Astrocyte (in vitro differentiated cells and primary cell): Measurements from ENCODE around the gene EVC. TPM values are rescaled to one million over a fixed set of nuclear protein-coding genes. Genes with fewer than 3 reads are reported as not detected.
"Not testable (repeated sequence)": the region's sequence is repeated elsewhere in the genome, so short reads cannot be mapped to it uniquely, and the experiment has no call there.

ENCODE experiments used
- DNase-seq: peaks from one replicate; pipeline ENCODE4 v3.0.0-alpha.2; 2010; ENCODE audit warnings: low read depth
- FAIRE-seq: peaks from 2 replicates; lab custom pipeline; 2011; peaks lifted over from hg19 to GRCh38; lab: Jason Lieb, UNC
- H2AFZ ChIP-seq: 2 replicates; pipeline ENCODE4 v1.6.0; 2012; ENCODE audit warnings: low read depth, low read length, inconsistent platforms
- H3K27ac ChIP-seq: 2 replicates; pipeline ENCODE4 v1.5.1; 2011; ENCODE audit warnings: low read depth, low read length, inconsistent platforms
- H3K27me3 ChIP-seq: 2 replicates; pipeline ENCODE4 v1.6.0; 2011; ENCODE audit warnings: low read length, inconsistent platforms; ENCODE audit not compliant: insufficient read depth
- H3K36me3 ChIP-seq: 2 replicates; pipeline ENCODE4 v1.5.1; 2011; ENCODE audit warnings: low read length, inconsistent platforms; ENCODE audit not compliant: insufficient read depth
- H3K4me1 ChIP-seq: 2 replicates; pipeline ENCODE4 v1.5.1; 2011; ENCODE audit warnings: low read length, inconsistent platforms; ENCODE audit not compliant: insufficient read depth
- H3K4me2 ChIP-seq: 2 replicates; pipeline ENCODE4 v1.6.0; 2012; ENCODE audit warnings: low read length, inconsistent platforms
- H3K4me3 ChIP-seq: 2 replicates; pipeline ENCODE4 v1.5.1; 2011; ENCODE audit warnings: low read depth, mild to moderate bottlenecking, low read length, inconsistent platforms; ENCODE audit not compliant: insufficient read depth
- H3K79me2 ChIP-seq: 2 replicates; pipeline ENCODE4 v1.6.0; 2012; ENCODE audit warnings: mild to moderate bottlenecking, low read length, inconsistent platforms; ENCODE audit not compliant: insufficient read depth
- H3K9ac ChIP-seq: 2 replicates; pipeline ENCODE4 v1.6.0; 2012; ENCODE audit warnings: mild to moderate bottlenecking, low read length, inconsistent platforms
- H3K9me3 ChIP-seq: 2 replicates; pipeline ENCODE4 v1.5.1; 2012; ENCODE audit warnings: low read depth, mild to moderate bottlenecking, low read length, inconsistent platforms; ENCODE audit not compliant: insufficient read depth
- H4K20me1 ChIP-seq: 2 replicates; pipeline ENCODE4 v1.6.0; 2012; ENCODE audit warnings: low read length, inconsistent platforms; ENCODE audit not compliant: insufficient read depth
- H3K27ac Mint-ChIP-seq: one replicate; pipeline ENCODE4 v1.8.0; 2021; ENCODE audit warnings: mild to moderate bottlenecking, mixed read lengths; ENCODE audit not compliant: unreplicated experiment
- H3K27me3 Mint-ChIP-seq: one replicate; pipeline ENCODE4 v1.8.0; 2021; ENCODE audit warnings: low read depth, mixed read lengths; ENCODE audit not compliant: unreplicated experiment
- H3K36me3 Mint-ChIP-seq: one replicate; pipeline ENCODE4 v1.8.0; 2021; ENCODE audit warnings: low read depth, mixed read lengths; ENCODE audit not compliant: unreplicated experiment
- H3K4me1 Mint-ChIP-seq: one replicate; pipeline ENCODE4 v1.8.0; 2021; ENCODE audit warnings: low read depth, mixed read lengths; ENCODE audit not compliant: unreplicated experiment
- H3K4me3 Mint-ChIP-seq: one replicate; pipeline ENCODE4 v1.8.0; 2021; ENCODE audit warnings: mild to moderate bottlenecking, moderate library complexity, mixed read lengths; ENCODE audit not compliant: unreplicated experiment
- H3K9me3 Mint-ChIP-seq: one replicate; pipeline ENCODE4 v1.8.0; 2021; ENCODE audit warnings: mild to moderate bottlenecking, mixed read lengths; ENCODE audit not compliant: unreplicated experiment
- EZH2 ChIP-seq: IDR thresholded peaks from 2 replicates; pipeline ENCODE4 v1.6.1; 2012; ENCODE audit warnings: mild to moderate bottlenecking, low read length, inconsistent platforms; ENCODE audit not compliant: insufficient read depth
- total RNA-seq: library from RNA; stranded (reverse); gene quantifications from 2 replicates; pipeline ENCODE4 v1.2.1, GENCODE V29; 2021
- TF ChIP-seq, protein P1 (sequence below): IDR thresholded peaks from 2 replicates; pipeline ENCODE4 v1.5.1; 2011; ENCODE audit warnings: low read depth, mild to moderate bottlenecking, inconsistent platforms, low read length, moderate library complexity; ENCODE audit not compliant: insufficient read depth

Gene EVC
- total RNA-seq, 1 donor from 2014 or later = 23.9 TPM

GRCh38 chr4:5809216-5809776, 98.3 kb downstream of the EVC start:
- peaks cover 56% of the 10 kb centered on the region for H3K36me3 ChIP-seq
- peaks cover 7% of the 10 kb centered on the region for H3K79me2 ChIP-seq
- H4K20me1 ChIP-seq = peaks cover 58% of the 10 kb centered on the region
- TF ChIP-seq EZH2 = no peak
- TF ChIP-seq, protein P1, sequence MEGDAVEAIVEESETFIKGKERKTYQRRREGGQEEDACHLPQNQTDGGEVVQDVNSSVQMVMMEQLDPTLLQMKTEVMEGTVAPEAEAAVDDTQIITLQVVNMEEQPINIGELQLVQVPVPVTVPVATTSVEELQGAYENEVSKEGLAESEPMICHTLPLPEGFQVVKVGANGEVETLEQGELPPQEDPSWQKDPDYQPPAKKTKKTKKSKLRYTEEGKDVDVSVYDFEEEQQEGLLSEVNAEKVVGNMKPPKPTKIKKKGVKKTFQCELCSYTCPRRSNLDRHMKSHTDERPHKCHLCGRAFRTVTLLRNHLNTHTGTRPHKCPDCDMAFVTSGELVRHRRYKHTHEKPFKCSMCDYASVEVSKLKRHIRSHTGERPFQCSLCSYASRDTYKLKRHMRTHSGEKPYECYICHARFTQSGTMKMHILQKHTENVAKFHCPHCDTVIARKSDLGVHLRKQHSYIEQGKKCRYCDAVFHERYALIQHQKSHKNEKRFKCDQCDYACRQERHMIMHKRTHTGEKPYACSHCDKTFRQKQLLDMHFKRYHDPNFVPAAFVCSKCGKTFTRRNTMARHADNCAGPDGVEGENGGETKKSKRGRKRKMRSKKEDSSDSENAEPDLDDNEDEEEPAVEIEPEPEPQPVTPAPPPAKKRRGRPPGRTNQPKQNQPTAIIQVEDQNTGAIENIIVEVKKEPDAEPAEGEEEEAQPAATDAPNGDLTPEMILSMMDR = no peak
- H3K4me2 ChIP-seq = no peak overlapping the region
- no peak for FAIRE-seq
- Mint-ChIP-seq H3K4me1 (no peaks in the 10 kb centered on the region), H3K4me3 (no peak overlapping the region), H3K9me3 (no peaks in the 10 kb centered on the region), H3K27me3 (no peaks in the 10 kb centered on the region), H3K36me3 (peaks cover 29% of the 10 kb centered on the region), H3K27ac (peak overlapping the region; percentile 75)
- H3K27me3 ChIP-seq = no peaks in the 10 kb centered on the region
- no peak overlapping the region for H3K27ac ChIP-seq
- H3K9ac ChIP-seq = no peak overlapping the region
- H3K4me3 ChIP-seq = no peak overlapping the region
- no peak overlapping the region for H2AFZ ChIP-seq
- H3K9me3 ChIP-seq = no peaks in the 10 kb centered on the region
- DNase-seq = peak; percentile 41
- H3K4me1 ChIP-seq = no peaks in the 10 kb centered on the region

DNA sequence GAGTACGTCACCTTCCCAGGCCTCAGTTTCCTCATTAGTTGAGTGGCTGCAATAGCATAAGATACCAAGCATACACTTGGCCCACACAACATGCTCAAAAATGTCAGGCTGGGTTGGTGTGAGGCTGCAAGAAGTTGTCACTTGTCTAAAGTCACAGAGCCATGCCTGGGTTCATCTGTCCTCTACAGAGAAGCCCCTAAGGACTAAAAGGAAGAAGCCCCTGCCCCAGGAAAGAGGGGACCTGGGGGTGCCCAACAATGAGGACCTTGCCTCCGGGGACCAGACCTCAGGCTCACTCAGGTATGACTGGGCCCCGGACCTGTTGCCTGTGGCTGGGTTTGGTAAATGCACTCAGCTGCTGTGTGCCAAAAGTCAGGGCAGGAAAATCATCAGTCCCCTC, 99.2 kb downstream of the EVC start:
- no peak overlapping the region for H3K9ac ChIP-seq
- H3K9me3 Mint-ChIP-seq = no peaks in the 10 kb centered on the region
- no peaks in the 10 kb centered on the region for H3K27me3 ChIP-seq
- no peaks in the 10 kb centered on the region for H3K4me1 Mint-ChIP-seq
- H3K27me3 Mint-ChIP-seq = no peaks in the 10 kb centered on the region
- no peak overlapping the region for H3K27ac Mint-ChIP-seq
- TF ChIP-seq, protein P1 = no peak
- TF ChIP-seq EZH2 = no peak
- H3K36me3 ChIP-seq = peaks cover 57% of the 10 kb centered on the region
- H3K4me1 ChIP-seq = no peaks in the 10 kb centered on the region
- peaks cover 64% of the 10 kb centered on the region for H4K20me1 ChIP-seq
- DNase-seq = no peak
- no peak overlapping the region for H2AFZ ChIP-seq
- H3K9me3 ChIP-seq = no peaks in the 10 kb centered on the region
- no peak for FAIRE-seq
- no peak overlapping the region for H3K4me3 ChIP-seq
- H3K36me3 Mint-ChIP-seq = peaks cover 29% of the 10 kb centered on the region
- no peak overlapping the region for H3K27ac ChIP-seq
- no peak overlapping the region for H3K4me3 Mint-ChIP-seq
- peaks cover 7% of the 10 kb centered on the region for H3K79me2 ChIP-seq
- H3K4me2 ChIP-seq = no peak overlapping the region

DNA sequence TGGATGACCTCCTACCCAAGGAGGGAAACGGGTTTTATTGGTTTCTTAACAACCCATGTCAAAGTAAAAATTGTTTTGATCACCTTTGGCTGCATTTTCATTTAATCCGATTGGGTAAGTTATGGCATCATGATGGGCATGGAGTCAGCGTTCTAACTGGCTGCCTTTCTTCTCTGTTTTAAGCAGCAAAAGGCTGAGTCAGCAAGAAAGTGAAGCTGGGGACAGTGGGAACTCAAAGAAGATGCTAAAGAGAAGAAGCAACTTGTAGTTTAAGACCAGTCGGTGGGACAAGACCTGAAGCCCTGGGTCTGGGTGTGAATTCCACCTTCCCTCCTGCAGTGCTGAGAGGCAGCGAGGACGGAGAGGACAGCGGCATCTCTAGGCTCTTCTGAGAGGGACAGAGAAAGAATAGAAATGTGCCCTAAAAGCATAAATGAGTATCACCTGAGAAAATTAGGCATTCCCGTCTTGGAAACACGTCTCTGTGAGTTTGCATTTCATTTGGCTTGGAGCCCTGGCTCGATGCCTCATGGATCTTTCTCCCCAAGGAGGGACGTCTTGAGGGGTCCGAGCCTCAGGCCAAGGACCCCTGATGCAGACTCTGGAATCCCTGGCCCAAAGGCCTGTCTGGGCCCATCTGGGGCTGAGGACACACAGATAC, 99.9 kb downstream of the EVC start:
- no peak for FAIRE-seq
- H3K9me3 ChIP-seq = no peaks in the 10 kb centered on the region
- no peaks in the 10 kb centered on the region for H3K27me3 ChIP-seq
- TF ChIP-seq EZH2 = no peak
- TF ChIP-seq, protein P1 = no peak
- no peak overlapping the region for H3K4me2 ChIP-seq
- H2AFZ ChIP-seq = no peak overlapping the region
- H3K36me3 ChIP-seq = peaks cover 60% of the 10 kb centered on the region
- H4K20me1 ChIP-seq = peaks cover 69% of the 10 kb centered on the region
- Mint-ChIP-seq H3K4me3 (no peak overlapping the region), H3K27ac (no peak overlapping the region), H3K27me3 (no peaks in the 10 kb centered on the region), H3K36me3 (peaks cover 29% of the 10 kb centered on the region), H3K4me1 (no peaks in the 10 kb centered on the region), H3K9me3 (no peaks in the 10 kb centered on the region)
- H3K4me1 ChIP-seq = no peaks in the 10 kb centered on the region
- no peak overlapping the region for H3K9ac ChIP-seq
- H3K79me2 ChIP-seq = peaks cover 7% of the 10 kb centered on the region
- no peak for DNase-seq
- H3K4me3 ChIP-seq = no peak overlapping the region
- no peak overlapping the region for H3K27ac ChIP-seq

DNA sequence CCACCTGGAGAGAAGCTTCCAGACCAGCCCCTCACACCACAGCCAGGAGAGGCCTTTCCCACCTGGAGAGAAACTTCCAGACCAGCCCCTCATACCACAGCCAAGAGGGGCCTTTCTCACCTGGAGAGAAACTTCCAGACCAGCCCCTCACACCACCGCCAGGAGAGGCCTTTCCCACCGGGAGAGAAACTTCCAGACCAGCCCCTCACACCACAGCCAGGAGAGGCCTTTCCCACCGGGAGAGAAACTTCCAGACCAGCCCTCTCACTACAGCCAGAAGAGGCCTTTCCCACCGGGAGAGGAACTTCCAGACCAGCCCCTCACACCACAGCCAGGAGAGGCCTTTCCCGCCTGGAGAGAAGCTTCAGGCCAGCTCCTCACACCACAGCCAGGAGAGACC, 101.1 kb downstream of the EVC start:
- H2AFZ ChIP-seq, H3K27me3 Mint-ChIP-seq, H3K9me3 ChIP-seq, H3K27me3 ChIP-seq, H3K4me1 ChIP-seq, H3K9ac ChIP-seq, H3K27ac Mint-ChIP-seq, H3K27ac ChIP-seq, DNase-seq, H3K4me2 ChIP-seq, H3K4me1 Mint-ChIP-seq, H3K9me3 Mint-ChIP-seq, FAIRE-seq, H3K79me2 ChIP-seq, H3K4me3 ChIP-seq, H3K4me3 Mint-ChIP-seq: not testable (repeated sequence)
- peaks cover 23% of the 10 kb centered on the region for H3K36me3 Mint-ChIP-seq
- Histone ChIP-seq H3K36me3 (peaks cover 55% of the 10 kb centered on the region), H4K20me1 (peaks cover 78% of the 10 kb centered on the region)
